Natural killer cell (primary cell): ENCODE data around the gene RAB30. TPM values are rescaled to one million over a fixed set of nuclear protein-coding genes. Genes with fewer than 3 reads are reported as not detected.
A peak's percentile ranks its signal among the peaks of the same experiment; 100 is the strongest.

Source experiments
- ATAC-seq, 3 donors: fragments of 150-1000 bp in 2 of 3; fragments of 200-7000 bp in 1 of 3; cut with Tn5 transposase; 1 replicate in 1 of 3; 2 replicates in 2 of 3; pipeline ENCODE4 v1.10.0; 2021; ENCODE audit warnings: mild to moderate bottlenecking in 2 of 3, moderate library complexity in 2 of 3
- DNase-seq, 2 donors: peaks; one replicate each; pipeline versions ENCODE4 v3.0.0 to v3.0.0-alpha.2; 2013 to 2021; ENCODE audit warnings: mixed read lengths in 1 of 2
- H3K27ac ChIP-seq: one replicate; pipeline ENCODE4 v1.5.1; 2013; ENCODE audit warnings: mild to moderate bottlenecking, low read length
- H3K27me3 ChIP-seq: one replicate; pipeline ENCODE4 v1.6.1; 2013; ENCODE audit warnings: low read length; ENCODE audit not compliant: control insufficient read depth, insufficient read depth
- H3K36me3 ChIP-seq: one replicate; pipeline ENCODE4 v1.6.1; 2013; ENCODE audit warnings: low read length; ENCODE audit not compliant: control insufficient read depth, insufficient read depth
- H3K4me1 ChIP-seq: one replicate; pipeline ENCODE4 v1.6.1; 2013; ENCODE audit warnings: low read length; ENCODE audit not compliant: control insufficient read depth, insufficient read depth
- H3K4me3 ChIP-seq: one replicate; pipeline ENCODE4 v1.5.1; 2013; ENCODE audit warnings: low read length
- H3K9me3 ChIP-seq: one replicate; pipeline ENCODE4 v1.6.1; 2013; ENCODE audit warnings: low read length; ENCODE audit not compliant: control insufficient read depth, insufficient read depth
- H3K27ac Mint-ChIP-seq, 2 donors: one replicate each; pipeline ENCODE4 v1.8.0; 2022; ENCODE audit warnings: mild to moderate bottlenecking in 2 of 2, mixed read lengths in 2 of 2, moderate library complexity in 1 of 2
- H3K27me3 Mint-ChIP-seq, 2 donors: one replicate each; pipeline ENCODE4 v1.8.0; 2022; ENCODE audit warnings: low read depth in 2 of 2, mixed read lengths in 2 of 2
- H3K36me3 Mint-ChIP-seq: one replicate; pipeline ENCODE4 v1.8.0; 2022; ENCODE audit warnings: mixed read lengths
- H3K4me1 Mint-ChIP-seq, 2 donors: one replicate each; pipeline ENCODE4 v1.8.0; 2022; ENCODE audit warnings: mixed read lengths in 2 of 2
- H3K4me3 Mint-ChIP-seq: one replicate; pipeline ENCODE4 v1.8.0; 2022; ENCODE audit warnings: mild to moderate bottlenecking, moderate library complexity, mixed read lengths
- H3K9me3 Mint-ChIP-seq, 2 donors: one replicate each; pipeline ENCODE4 v1.8.0; 2022; ENCODE audit warnings: mixed read lengths in 2 of 2
- WGBS: methylation state at CpG from one replicate; pipeline ENCODE4 v1.1.7; 2013; ENCODE audit warnings: missing lambda C conversion rate; ENCODE audit not compliant: insufficient coverage; 5-methylcytosine and 5-hydroxymethylcytosine counted together
- intact Hi-C: fragments of 100-400 bp; cut with micrococcal nuclease; formaldehyde crosslinking; loops from one replicate; pipeline ENCODE4 v1.14.2; 2022
- total RNA-seq, 4 donors: library from RNA; stranded (reverse); fragments of 120-200 nt in 1 of 4; gene quantifications; one replicate each; pipeline versions ENCODE4 v1.2.3 to v1.2.4, GENCODE V29; 2013 to 2022
- TF ChIP-seq, protein P1 (sequence below): fragments of 200-600 bp; IDR thresholded peaks from one replicate; pipeline ENCODE4 v1.8.0; 2022; ENCODE audit warnings: antibody characterized with exemption

The RAB30 gene
- total RNA-seq, 3 donors from 2014 or later (not counting 1 experiment from before 2014, with no cell fraction given): 10.2 to 23.3 (median 20.5) TPM

DNA sequence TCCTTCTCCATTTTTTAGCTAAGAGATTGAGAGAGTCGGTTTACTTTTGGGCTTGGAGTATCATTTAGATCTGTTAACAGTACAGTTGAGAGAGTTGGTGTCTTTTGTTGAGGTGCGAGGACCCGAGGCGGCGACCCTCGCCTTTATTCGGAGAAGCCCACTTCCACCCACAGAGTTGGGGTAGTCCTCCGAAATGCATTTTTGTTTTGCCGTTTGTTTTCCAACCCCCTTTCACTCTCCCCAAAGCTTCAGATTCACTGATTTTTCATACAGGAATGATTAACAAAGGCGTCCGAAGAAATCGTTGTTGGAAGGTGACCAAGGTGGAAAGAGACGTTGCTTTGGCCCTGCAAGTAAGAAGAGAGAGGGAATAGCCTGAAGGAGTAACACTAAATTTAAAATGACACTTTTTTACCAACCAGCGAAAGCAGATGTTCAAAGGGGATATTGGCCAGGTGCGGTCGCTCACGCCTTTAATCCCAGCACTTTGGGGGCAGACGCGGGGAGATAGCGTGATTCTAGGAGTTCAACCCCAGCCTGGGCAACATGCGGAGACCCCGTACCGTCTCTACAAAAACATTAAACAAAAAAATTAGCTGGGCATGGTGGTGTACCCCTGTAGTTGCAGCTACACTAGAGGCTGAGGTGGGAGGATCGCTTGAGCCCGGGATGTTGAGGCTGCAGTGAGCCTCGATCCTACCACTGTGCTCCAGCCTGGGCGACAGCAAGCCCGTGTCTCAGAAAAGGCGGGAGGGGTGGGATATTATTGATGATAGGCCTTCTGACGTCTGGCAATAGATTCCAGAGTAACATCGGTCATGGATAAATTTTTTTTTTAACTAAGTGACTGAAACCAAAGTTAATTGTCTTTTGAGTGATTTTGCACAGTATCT, 899 bp upstream of the RAB30 start:
- Mint-ChIP-seq H3K4me3 (no peak overlapping the region), H3K36me3 (peaks cover 7% of the 10 kb centered on the region), H3K27me3 (peaks cover 8 to 10% of the 10 kb centered on the region in 2 donors), H3K9me3 (no peaks in the 10 kb centered on the region), H3K27ac (no peak overlapping the region), H3K4me1 (peaks cover 6 to 11% of the 10 kb centered on the region in 2 donors)
- 26% methylated on average over 31 of the region's 31 CpGs for WGBS
- Histone ChIP-seq H3K4me3 (peak overlapping the region; percentile 78), H3K36me3 (peaks cover 6% of the 10 kb centered on the region), H3K27ac (peak overlapping the region; percentile 90), H3K27me3 (no peaks in the 10 kb centered on the region), H3K9me3 (no peaks in the 10 kb centered on the region), H3K4me1 (peaks cover 20% of the 10 kb centered on the region)
- no peak for ATAC-seq
- TF ChIP-seq, protein P1, sequence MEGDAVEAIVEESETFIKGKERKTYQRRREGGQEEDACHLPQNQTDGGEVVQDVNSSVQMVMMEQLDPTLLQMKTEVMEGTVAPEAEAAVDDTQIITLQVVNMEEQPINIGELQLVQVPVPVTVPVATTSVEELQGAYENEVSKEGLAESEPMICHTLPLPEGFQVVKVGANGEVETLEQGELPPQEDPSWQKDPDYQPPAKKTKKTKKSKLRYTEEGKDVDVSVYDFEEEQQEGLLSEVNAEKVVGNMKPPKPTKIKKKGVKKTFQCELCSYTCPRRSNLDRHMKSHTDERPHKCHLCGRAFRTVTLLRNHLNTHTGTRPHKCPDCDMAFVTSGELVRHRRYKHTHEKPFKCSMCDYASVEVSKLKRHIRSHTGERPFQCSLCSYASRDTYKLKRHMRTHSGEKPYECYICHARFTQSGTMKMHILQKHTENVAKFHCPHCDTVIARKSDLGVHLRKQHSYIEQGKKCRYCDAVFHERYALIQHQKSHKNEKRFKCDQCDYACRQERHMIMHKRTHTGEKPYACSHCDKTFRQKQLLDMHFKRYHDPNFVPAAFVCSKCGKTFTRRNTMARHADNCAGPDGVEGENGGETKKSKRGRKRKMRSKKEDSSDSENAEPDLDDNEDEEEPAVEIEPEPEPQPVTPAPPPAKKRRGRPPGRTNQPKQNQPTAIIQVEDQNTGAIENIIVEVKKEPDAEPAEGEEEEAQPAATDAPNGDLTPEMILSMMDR: no peak
- intact Hi-C loops: loop anchor here (1.0 to 2.0 kb wide), 2 partner anchors 44 to 213 kb away; no protein-coding TSS in a partner anchor
- DNase-seq: peak in 1 of 2 donors; percentile 22

DNA sequence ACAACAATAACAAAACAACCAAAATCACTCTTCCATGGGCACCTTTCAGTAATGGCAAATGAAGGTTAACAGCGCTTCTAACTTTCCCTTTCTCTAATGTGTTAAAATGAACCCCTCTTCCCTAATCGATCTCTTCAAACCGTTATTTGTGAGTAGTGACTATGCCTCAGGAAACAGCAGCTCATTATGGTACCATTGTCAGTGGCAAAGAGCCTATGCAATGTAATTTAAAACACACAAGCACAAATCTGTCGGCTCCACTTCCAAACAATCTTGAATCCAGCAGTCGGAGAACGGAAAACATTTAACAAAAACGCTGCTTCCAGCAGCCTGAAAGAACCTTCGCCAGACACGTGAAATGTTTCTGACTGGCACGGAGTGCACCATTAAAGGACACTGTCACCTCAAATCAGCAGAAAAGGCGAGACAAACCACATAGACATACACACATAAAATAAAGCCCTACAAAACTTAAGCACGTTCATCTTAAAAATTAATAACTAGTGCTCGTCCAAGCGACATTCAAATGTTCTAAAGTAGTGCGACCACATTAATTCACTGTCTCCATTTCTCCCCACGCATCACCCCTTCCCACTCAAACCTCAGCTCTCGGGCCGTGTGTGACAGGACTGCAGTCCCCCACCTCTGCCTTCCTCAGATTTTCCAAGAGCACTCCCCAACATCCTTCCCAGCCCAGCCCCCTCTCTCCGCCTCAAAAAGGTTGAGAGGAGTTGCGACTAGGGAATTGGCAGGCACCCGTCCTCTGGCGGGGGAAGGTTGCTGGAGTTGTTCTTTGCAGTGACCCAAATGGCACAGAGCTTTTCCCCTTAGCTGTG, 748 bp downstream of the RAB30 start:
- H3K27me3 ChIP-seq: no peaks in the 10 kb centered on the region
- DNase-seq (peak; percentile 28 to 52), ATAC-seq (peak in 1 of 3 donors; percentile 1)
- peak overlapping the region; percentile 78 for H3K4me3 ChIP-seq
- Mint-ChIP-seq H3K27ac (no peak overlapping the region), H3K9me3 (no peaks in the 10 kb centered on the region), H3K4me3 (no peak overlapping the region), H3K4me1 (peaks cover 6 to 11% of the 10 kb centered on the region in 2 donors), H3K36me3 (peaks cover 7% of the 10 kb centered on the region), H3K27me3 (peaks cover 8 to 10% of the 10 kb centered on the region in 2 donors)
- 3% methylated on average over 18 of the region's 22 CpGs for WGBS
- TF ChIP-seq, protein P1: no peak
- peaks cover 22% of the 10 kb centered on the region for H3K4me1 ChIP-seq
- H3K36me3 ChIP-seq: peaks cover 6% of the 10 kb centered on the region
- intact Hi-C loops: loop anchor here (1.0 kb wide), 4 partner anchors 85 to 170 kb away; partner anchors contain the start of gene DDIAS
- peak overlapping the region; percentile 90 for H3K27ac ChIP-seq
- no peaks in the 10 kb centered on the region for H3K9me3 ChIP-seq

DNA sequence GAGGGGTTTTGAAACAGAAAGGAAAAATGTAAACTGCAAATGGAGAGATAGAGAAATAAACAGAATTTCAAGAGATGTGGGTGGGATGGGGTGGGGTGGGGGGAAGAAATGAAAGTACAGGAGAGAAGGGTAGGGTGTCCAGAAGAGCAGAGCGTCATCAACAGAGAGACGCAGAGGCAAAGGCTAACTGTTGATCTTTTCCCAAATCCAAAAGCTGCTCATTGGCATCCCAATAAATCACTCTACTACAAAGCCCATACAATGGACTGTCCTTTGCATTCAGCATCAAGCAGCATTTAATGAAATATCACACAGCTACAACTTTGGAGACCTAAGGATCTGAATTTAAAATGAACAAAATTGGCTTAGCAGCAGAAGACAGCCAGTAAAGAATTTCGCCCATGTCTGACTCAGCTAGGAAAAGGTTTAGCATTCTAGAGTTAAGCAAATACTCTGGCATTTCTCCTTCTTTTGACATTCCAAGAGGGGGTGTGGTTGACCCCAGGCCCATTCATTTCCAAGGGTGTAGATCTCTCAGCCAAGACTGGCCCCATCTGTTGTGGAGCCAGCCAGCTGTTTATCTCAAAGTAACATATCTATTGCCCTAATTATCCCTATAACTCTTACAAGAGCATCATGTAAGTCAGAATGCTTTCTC, 1.5 kb downstream of the RAB30 start:
- Mint-ChIP-seq H3K9me3 (no peaks in the 10 kb centered on the region), H3K36me3 (peaks cover 7% of the 10 kb centered on the region), H3K27me3 (peaks cover 8 to 10% of the 10 kb centered on the region in 2 donors), H3K27ac (no peak overlapping the region), H3K4me1 (peaks cover 6 to 11% of the 10 kb centered on the region in 2 donors), H3K4me3 (peak overlapping the region; percentile 60)
- Histone ChIP-seq H3K4me1 (peaks cover 25% of the 10 kb centered on the region), H3K36me3 (peaks cover 3% of the 10 kb centered on the region), H3K27ac (peak overlapping the region; percentile 90), H3K4me3 (peak overlapping the region; percentile 78), H3K9me3 (no peaks in the 10 kb centered on the region), H3K27me3 (no peaks in the 10 kb centered on the region)
- intact Hi-C loops: no loop called here
- TF ChIP-seq, protein P1: no peak
- no peak for DNase-seq
- 74% methylated on average over 3 of the region's 3 CpGs for WGBS
- ATAC-seq: no peak
